GM19372 (cell line): ENCODE measurements around the gene DCBLD1.
A peak's percentile ranks its signal among the peaks of the same experiment; 100 is the strongest.

Experiments
- ATAC-seq: cut with Tn5 transposase; IDR thresholded peaks from one replicate; pipeline ENCODE4 v1.9.1; 2021; ENCODE audit warnings: mild to moderate bottlenecking, low read depth, moderate library complexity; ENCODE audit not compliant: unreplicated experiment

DCBLD1 gene

DNA sequence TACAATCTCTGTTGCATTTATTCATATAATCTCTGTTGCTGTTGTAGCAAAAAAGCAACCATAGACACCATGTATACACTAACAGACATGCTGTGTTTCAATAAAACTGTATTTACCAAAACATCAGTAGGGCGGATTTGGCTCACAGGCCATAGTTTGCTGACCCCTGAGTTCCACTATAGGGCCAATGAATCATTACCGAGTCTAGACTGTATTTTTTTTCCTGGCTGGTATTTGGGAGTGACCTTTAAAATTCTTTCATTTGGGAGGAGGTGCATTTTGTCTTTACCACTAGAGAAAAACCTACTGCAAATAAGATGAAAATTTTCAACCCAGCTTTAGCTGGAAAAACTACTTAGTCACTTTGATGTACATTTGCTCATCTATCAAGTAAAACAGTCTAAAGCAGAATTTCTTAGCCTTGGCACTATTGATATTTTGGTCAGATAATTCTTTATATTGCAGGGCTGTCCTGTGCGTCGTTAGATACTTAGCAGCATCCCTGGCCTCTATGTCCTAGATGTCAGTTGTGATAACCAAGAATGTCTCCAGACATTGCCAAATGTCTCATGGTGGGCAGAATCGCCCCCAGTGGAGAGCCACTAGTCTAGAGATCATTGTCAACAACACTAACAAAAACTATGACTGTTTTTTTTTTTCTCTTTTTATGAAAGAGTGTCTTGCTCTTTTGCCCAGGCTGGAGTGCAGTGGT lies 39.5 kb downstream of the DCBLD1 start:
- no peak for ATAC-seq

- no peak for ATAC-seq
These were observed 43.1 kb downstream of the DCBLD1 start for GRCh38 chr6:117525607-117526006.

DNA sequence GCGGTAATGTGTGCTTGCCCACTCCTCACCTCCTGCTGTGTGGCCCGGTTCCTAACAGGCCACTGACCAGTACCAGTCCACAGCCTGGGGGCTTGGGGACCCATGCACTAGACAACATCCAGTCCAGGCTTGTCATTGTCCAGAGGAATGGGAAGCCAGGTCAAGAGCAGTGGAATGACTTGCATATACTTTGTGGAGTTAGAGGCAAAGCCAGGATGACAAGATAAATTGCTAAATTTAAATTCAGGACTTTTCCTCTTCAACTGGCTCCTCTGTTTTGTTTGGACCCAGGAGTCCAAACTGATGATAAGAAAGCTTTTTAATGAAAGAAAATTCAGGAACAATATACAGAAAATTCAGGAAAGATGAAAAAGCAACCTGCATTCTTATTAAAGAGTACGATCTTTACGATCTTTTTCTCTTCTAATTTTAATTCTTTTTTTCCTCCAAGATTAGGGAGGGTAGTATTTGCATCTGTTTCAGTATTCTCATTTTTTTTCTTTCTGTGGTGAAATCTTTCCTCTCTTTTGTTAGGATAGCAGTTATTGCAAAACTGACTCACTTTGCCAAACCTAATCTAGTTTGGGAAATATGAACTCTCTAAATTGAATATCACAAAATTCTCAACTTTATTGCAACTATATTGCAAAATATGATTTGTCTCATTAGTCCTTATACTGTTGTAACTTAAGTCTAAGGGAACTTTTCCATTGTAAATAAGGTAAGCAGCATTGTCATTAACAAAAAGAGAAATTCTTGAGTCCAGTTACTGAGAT lies 48.2 kb downstream of the DCBLD1 start:
- ATAC-seq: no peak

DNA sequence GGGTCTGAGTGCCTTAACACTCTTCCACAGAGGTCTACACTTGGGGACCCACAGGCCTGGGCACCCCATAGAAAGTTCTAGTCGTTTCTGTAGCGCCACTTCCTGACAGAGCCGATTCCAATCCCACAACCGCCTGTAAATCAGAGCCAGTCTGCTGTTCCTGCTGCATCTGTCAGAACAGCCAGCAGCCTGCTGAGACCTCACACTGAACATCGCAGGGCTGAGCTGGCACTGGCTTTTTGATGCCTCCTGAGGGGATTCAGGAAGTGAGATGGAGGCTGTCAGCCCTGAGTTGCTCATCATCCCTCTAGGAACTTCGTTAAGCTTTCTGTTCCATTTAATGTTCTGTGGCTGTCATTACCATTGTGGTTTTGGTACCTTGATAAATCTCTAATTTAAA lies 48.9 kb downstream of the DCBLD1 start:
- ATAC-seq: no peak

DNA sequence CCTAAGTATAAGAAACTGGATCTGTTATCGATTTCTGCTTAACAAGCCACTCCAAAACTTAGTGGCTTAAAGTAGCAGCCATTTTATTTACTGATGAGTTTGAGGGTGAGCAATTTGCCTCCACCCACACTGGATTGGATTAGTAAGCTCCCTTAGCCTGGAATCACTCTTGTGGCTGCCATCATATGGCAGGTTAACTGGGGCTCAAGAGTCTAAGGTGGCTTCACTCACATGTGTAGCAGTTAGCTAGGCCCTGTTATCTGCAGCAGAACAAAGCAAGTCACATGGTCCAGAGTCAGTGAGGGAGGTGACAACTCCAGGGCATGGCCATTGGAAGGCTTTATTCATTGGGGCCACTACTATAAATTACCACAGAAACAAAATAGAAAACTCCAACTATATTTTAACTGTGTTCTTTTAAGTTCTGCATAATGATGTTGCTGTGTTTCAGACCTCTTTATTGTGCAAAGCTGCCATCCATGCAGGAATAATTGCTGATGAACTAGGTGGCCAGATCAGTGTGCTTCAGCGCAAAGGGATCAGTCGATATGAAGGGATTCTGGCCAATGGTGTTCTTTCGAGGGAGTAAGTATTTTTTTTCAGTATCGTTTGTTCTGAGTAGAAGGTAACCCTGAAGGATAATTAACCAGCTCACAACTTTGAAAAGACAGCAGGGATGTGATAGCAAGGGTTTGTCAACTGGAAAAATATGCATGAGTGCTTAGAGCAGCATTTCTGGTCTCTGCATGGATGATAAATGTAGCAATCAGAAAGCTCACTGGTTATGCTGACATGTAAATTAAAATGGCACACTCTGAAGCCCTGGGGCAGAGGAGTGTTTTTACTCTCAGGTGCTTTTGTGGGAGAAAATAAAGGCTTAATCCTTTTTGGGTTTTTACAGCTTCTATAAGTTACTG lies 49.6 kb downstream of the DCBLD1 start:
- ATAC-seq: no peak

DNA sequence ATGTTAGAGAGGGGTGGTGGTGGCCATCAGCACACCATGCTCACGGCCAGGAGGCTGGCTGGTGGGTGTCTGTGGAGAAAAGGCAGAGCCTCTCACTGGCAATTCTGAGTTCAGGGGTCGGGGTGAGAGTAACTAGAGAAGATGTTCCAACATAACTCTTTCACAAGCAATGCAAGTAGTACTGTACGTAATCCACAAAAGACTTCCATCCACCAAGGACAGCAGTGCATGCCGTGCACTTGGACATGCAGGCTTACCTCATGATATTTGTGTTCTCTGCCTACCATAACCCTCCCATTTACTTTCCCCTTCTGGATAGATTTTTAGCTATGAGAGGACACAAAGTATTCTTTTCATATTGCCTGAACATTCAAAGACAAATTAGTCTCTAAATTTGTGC lies 51.3 kb downstream of the DCBLD1 start:
- no peak for ATAC-seq

DNA sequence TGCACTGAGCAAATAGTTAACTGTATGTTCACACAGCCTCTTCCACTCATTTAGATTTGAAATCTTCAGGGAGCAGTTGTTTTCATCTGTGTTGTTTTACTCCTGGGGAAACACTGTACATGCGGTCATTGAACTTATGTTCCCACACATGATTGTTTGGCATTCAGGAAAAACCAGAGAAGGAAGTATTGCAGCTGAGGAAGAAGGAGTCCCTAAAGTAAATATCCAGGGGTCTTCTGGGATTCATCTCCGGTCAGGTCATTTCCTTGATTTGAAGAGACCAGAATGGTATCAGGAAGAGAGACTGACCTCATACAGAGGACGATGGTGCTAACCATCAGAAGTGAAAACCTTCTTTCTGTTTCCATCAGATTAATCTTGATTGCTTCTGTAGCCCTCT lies 52.5 kb downstream of the DCBLD1 start:
- no peak for ATAC-seq

GRCh38 chr6:117536317-117536716 lies 53.8 kb downstream of the DCBLD1 start:
- ATAC-seq: no peak

DNA sequence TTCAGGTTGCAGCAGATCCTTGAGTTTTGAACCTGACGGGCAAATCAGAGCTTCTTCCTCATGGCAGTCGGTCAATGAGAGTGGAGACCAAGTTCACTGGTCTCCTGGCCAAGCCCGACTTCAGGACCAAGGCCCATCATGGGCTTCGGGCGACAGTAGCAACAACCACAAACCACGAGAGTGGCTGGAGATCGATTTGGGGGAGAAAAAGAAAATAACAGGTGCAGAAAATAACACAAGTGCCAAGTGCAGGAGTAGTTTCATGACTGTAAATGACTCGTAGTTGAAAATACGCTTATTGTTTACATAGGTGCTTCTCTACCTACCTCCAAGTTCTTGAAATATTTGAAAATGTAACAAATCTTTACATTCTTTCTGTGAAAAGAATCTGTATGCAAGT lies 56.1 kb downstream of the DCBLD1 start:
- no peak for ATAC-seq

DNA sequence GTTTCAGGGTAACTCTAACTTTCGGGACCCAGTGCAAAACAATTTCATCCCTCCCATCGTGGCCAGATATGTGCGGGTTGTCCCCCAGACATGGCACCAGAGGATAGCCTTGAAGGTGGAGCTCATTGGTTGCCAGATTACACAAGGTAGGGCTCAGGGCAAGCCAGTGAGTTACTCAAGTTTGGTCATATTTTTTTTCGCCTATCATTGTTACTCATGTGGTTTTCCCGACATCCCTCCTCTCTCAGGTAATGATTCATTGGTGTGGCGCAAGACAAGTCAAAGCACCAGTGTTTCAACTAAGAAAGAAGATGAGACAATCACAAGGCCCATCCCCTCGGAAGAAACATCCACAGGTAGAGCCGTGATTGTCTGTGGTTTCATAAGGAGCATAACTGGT lies 58.2 kb downstream of the DCBLD1 start:
- no peak for ATAC-seq

- ATAC-seq: no peak
These were observed 60.0 kb downstream of the DCBLD1 start for GRCh38 chr6:117542493-117542892.

GRCh38 chr6:117544716-117545115 lies 62.2 kb downstream of the DCBLD1 start:
- no peak for ATAC-seq

GRCh38 chr6:117545161-117545595 lies 62.7 kb downstream of the DCBLD1 start:
- no peak for ATAC-seq

GRCh38 chr6:117546674-117547073 lies 64.2 kb downstream of the DCBLD1 start:
- ATAC-seq: no peak

DNA sequence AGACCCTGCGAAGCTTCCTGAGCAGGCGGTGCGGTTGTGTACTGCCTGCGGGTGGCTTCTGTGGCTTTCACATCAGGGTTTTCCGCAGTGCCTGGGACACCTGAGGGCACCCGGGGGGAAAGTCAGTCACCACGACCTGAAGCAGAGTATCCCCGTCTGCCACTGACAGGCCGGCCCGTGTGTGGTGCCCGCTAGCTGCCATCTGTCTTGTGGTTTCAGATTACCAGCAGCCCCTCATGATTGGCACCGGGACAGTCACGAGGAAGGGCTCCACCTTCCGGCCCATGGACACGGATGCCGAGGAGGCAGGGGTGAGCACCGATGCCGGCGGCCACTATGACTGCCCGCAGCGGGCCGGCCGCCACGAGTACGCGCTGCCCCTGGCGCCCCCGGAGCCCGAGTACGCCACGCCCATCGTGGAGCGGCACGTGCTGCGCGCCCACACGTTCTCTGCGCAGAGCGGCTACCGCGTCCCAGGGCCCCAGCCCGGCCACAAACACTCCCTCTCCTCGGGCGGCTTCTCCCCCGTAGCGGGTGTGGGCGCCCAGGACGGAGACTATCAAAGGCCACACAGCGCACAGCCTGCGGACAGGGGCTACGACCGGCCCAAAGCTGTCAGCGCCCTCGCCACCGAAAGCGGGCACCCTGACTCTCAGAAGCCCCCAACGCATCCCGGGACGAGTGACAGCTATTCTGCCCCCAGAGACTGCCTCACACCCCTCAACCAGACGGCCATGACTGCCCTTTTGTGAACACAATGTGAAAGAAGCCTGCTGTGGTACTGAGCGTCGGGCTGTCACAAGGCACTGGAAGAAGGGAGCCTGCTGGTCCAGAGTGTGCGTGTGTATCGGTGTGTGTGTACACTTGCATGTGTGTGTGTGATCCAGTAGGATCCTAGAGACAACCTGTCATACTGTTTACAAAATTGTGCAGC lies 65.5 kb downstream of the DCBLD1 start:
- peak; percentile 57 for ATAC-seq

DNA sequence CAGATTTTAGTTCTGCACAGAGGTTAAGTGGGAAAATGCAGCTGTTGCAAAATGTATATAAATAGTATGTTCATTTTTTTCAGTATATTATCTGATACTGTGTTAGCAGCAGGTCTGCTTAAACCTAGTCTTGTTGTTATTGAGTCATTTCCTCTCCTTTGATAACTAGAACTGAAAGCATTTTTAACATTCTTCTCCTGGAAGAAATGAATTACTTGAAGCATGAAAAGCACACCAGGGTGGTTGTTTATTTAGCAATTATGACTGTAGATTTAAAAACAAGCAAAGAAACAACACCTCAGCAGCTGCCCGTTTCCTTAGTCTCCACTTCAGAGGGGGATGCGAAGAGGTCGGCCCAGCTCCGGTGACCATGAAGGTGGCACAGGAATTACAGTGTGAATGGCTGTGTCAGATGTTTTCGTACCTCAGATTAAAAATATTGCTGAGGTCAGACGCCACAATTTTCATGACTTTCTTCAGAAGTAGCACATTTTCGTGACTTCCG lies 66.4 kb downstream of the DCBLD1 start:
- ATAC-seq: no peak

- no peak for ATAC-seq
These were observed 67.1 kb downstream of the DCBLD1 start for GRCh38 chr6:117549611-117550010.

DNA sequence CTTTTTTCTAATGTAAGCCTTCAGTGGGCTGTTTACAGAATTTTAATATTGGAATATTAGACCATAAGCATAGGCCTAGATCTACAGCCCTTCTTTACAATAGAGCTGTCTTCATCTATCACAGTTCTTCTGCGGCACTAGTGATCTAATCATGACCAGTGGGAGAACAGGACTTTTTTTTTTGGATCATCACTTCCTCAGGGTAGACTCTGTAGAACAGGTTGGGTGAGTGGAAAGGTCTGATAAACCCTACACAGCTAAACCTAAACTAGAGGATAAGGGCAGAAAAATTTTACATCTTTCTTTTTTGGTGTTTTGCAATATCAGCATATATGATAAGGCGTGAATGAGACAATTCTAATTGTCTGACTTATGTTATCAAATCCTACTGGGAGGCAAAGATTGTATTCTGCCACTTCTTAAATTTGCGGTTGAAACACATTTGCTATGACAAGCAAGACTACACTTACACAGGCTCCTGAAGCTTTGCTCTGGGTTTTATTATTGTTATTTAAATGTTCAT lies 67.7 kb downstream of the DCBLD1 start:
- no peak for ATAC-seq

DNA sequence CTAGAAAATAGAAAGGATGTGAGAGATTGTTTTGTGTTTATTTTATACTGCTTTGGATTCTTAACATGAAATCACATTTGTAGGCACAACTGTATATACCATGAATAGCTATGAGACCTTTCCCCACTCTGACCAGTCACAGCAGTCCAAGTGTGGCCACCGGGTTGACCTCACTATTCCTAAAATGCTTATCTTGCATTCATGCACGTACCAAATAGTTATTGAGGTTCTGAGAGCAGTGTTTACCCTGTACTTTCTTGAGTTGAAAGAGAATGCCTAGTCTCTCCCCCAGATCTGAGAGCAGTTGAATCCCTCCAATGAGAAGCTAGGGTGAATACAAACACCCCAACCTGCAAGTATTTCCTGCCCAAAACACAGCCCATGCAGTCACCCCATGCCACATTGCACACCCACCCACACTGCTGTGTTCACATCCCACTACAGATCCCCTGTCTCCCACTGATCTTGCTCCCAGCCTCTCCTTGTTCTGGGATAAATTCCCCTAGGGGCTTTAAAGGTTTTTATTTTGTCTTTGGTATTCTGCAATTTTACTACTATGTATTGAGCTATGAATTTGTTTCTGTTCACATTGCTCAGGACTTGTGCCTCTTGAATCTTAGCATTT lies 68.3 kb downstream of the DCBLD1 start:
- no peak for ATAC-seq
